GM19438 (cell line): ENCODE measurements around the gene BTG4.

Experiments
- ATAC-seq: cut with Tn5 transposase; IDR thresholded peaks from one replicate; pipeline ENCODE4 v1.9.1; 2021; ENCODE audit warnings: low read depth; ENCODE audit not compliant: unreplicated experiment

BTG4 gene

DNA sequence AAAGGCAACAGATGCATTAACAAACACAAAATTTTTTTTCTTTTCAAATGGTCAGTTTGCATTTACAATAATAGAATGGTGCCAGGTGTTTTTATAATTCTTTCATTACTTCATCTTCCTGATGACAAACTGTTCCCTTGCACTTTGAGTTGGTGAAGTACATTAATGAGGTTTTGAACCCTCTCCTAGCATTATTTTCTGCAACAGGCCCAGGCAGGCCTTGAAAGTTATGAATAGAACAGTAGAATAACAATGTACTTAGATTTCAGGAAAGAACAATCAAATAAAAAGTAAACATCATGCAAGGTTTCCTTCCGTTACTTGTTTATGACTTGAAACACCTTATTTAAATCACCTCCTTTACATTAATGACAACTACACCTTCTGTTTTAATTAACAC is 9.6 kb downstream of the BTG4 start:
- ATAC-seq, result no peak

DNA sequence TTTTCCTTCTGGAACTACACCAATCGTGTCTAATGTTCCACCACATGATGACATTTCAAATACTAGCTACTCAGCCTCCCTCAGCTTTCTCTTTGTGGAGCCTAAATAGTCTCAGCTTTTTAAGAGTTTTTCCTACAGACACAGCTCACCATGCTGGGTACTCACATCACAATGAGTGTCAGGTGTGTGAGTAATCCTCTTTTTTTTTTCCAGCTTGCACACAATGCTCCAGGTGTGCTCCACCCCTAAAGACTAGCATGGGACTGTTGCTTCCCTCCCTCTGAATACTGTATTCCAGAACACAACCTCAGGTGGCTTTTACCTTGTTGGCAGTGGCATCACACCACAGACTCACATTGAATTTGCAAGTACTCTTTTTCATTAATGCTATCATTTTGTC is 11.7 kb downstream of the BTG4 start:
- ATAC-seq, result no peak

DNA sequence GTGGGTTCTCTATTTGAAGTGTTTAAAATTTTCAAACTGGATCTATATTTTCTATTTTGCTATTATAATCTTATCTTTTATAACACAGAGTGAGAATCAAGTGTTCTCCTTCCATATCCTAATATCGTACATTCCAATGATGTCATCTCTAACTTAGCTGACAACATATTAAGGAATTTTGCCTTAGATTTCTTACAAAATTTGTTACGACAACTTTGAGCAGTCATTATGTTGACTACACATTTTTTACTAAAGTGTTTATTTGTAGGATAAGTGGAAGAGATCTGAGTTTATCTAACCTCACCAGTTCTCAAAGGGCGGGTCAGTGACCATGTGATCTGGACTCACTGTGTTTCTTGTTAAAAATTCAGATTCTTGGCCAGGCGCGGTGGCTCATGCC is 12.7 kb downstream of the BTG4 start:
- ATAC-seq, result no peak

DNA sequence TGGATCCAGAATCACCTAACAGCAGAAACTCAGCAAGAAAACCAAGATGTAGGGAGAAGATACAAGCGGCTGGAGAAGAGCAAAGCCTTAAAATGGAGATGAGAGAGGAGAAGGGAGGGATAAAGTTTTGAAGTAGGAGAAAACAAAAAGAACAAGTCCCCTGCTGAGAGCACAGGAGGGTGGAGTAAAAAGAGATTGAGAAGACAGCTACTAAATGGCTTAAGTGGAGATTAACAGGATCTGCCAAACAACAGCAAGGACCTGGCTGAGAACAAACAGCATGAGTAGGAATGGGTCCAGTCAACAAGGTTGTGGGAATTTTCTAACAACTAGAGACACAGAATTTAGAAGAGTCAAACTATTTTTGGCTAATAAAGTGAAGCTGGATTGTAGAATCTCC is 18.1 kb downstream of the BTG4 start:
- ATAC-seq, result no peak

DNA sequence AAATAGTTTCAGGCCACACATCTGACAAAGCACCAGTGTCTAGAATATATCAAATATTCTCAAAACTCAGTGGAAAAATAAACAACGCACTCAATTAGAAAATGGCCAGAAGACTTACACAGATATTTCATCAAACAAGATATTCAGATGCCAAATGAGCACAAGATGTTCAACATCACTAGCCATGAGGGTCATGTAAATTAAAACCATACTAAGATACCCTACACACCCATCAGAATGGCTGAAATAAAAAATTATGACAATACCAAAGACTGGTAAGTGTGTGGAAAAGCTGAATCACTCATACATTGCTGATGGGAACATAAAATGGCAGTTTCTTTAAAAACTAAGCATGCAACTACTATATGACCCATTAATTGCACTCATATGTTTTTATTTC is 21.7 kb downstream of the BTG4 start:
- ATAC-seq, result no peak

DNA sequence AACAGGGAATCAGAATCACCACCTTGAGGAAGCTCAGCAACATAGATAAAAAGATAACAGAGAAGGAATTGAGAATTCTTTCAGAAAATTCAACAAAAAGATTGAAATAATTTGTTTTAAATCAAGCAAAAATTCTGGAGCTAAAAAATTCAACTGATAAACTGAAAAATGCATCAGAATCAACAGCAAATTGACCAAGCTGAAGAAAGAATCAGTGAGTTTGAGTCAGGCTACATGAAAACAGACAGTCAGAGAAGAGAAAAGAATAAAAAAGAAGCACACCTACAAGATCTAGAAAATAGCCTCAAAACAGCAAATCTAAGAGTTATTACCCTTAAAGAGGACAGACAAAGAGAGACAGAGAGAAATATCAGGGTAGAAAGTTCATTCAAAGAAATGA is 28.8 kb downstream of the BTG4 start:
- ATAC-seq, result no peak

DNA sequence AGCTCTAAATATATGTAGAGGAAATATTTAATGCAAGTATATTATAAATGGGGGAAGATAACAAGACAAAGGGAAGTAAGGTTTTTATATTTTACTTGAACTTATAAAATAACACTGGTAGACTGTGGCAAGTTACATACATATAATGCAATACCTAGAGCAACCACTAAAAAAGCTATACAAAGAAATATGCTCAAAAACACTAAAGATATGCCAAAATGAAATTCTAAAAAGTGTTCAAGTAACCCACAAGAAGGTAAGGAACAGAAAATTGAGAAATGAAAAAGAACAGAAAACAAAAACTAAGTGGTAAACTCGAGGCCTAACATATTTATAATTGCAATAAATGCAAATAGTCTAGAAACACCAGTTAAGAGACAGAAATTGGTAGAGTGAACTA is 32.5 kb downstream of the BTG4 start:
- no peak for ATAC-seq

DNA sequence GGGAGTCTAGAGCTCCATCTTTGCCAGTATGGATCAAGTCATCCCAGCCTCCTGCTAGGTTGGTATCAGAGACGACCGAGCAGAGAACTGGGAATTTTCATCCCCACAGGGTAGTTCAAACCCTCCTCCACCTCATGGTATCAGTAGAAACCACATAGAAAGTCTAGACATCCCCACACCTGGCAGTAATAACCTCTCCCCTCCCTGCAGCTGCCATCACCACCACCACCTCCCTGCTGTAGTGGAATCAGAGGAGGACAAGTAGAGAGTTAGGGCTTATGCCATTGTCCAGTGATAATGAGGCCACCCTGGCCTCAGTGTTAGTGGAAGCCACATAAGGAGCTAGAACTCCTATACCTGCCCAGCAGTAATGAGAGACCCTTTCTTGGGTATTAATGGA is 34.3 kb downstream of the BTG4 start:
- ATAC-seq, result no peak

DNA sequence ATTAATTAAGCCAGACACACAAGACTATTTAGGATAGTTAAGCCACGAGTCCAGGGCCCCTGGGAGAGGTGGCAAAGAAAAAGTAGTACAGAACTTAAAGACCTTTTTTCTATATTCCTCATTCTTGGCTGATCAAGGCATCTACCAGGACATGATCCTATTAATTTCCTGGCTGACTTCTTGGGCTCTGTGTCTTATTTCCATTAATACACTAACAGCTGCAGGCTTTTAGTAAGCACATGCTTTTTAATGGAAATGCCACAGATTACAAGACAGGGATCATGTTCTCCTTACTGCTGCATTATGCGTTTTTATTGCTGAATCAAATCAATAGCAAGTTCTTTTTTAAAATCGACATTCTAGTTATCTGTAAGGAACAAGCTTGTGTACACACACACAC is 35.2 kb downstream of the BTG4 start:
- ATAC-seq, result no peak

DNA sequence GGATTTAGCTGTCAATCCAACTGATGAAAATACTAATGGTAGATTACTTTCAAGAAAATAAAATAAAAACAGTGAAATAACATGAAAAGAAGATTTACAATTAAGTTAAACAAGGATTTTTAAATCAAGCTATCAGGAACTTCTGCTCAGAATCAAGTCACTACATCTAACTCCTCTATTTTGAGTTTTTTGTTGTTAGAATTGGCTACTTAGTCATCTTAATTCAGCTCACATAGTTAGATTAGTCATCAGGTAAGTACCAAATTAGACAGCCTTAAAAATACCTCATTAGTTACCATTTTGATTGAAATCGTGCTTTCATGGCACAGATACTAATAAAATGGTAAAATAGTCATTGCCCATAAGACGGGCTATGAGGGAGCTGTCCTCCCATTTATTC is 35.8 kb downstream of the BTG4 start:
- ATAC-seq, result no peak

DNA sequence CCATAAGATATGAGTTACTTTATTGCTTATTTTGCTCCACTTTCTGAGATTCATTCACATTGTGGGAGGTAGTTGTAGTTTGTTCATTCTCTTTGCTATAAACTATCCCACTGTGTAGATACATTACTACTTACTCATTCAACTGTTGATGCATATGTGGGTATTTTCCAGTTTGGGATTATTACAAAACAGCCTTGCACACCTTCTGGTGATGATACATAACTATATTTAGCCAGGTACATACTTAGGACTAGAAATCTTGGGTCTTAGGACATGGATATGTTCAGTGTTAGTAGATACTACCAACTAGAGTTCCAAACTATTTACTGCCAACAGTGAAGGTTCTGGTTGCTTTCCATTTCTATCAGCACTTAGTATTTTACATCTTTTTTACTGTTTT is 37.8 kb downstream of the BTG4 start:
- no peak for ATAC-seq

DNA sequence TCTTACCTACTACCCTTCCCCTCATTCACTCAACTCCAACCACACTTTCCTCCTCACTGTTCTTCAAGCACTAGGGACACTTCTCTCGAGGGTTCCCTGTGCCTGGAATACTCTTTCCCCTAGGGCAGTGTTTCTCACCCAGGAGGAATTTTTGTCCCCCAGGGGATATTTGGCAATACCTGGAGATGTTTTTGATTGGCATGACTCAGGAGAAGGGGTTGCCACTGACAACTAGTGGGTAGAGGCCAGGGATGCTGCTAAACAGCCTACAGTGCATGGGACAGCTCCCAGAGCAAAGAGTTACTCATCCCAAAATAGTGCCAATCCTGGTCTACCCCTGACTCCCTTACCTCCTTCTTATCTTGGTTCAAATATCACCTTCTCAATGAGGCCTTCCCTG is 40.0 kb downstream of the BTG4 start:
- no peak for ATAC-seq

DNA sequence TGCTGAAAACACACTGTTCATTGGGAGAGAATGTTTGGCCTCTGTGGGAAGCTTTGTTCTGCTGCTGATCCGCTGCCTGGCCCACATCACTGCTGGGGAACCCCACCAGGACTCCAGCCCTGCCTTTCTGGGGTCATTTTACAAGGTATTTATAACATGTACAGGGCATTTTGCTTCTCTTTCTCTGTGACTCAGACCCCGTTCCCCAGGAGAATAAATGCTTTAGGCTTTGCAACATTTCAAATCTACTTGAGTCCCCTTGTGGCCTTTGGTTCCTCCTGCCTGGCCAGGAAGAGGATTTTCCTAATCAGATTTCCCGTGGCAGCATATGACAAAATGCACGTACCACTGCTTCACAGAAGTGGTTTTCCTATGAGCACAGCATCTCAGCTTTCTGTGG is 43.0 kb downstream of the BTG4 start:
- no peak for ATAC-seq

DNA sequence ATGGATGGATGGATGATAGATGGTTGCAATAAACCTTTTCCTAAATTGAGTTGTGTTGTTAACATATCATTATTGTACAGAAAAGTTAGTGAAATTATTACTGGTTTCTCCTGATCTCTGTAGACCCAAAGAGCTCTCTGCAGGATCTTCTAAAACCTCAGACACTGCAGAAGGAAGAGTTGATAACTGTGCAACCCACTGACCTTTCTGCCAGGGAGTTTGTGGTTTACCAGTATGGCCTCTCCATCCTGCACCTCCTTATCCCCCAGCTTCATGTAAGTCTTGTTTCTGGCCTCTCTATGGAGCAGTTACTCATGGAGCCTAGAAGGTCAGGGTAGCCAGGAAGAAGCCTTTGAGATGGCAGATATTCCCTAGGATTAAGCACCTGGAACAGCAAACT is 45.6 kb downstream of the BTG4 start:
- ATAC-seq, result no peak

DNA sequence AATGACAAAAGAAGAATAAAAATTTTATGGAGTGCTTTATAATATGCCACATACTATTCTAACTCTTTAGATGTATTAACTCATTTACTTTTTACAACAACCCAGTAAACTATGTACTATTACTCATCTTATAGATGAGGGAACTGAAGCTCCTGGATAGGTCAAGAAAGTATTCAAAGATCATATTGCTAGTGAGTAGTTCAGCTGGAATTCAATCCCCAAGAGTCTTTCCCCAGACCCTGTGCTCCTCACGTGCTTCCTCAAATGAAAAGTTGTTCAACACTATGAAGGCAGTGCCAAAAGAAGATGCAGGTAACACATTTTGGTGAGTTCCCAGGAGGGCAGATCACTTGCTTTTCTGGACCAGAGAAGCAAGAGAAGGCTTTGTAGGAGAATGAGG is 46.8 kb downstream of the BTG4 start:
- ATAC-seq, result no peak

DNA sequence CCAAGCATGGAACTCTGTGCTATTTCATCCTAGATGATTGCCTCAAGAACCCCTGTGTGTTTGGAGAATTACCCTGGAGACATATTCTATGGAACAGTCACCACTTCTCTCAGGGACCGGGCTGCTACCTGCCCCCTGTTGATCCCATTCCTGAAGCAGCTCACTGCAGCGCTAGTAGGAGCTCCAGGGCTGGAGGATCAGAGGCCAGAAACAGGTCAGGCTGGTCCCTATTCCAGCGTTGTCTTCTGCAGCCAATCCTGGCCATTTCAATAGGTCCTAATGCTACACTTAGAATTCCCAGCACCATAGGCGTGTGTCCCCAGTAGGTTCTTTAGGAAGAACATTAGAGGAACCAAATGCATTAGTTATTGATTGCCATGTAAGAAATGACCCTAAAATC is 48.9 kb downstream of the BTG4 start:
- no peak for ATAC-seq

DNA sequence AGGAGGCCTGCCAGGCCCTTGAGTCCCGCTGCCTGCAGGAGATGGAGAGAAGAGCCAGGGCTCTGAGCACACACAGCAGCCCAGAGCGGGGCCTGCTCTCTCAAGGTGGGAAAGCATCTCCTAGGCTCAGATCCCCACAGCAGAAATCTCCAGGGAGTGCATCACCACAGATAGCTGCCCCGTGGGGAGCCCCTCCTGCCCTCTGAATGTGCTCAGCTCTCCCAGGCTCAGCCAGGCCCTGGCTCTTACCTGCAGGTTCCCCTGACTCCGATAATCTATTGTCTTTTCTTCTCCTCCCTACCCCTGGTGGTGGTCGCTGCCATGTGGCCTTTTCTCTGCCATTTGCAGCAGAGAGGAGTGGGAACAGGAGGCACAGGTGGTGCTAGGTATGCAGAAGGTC is 49.9 kb downstream of the BTG4 start:
- ATAC-seq, result no peak

DNA sequence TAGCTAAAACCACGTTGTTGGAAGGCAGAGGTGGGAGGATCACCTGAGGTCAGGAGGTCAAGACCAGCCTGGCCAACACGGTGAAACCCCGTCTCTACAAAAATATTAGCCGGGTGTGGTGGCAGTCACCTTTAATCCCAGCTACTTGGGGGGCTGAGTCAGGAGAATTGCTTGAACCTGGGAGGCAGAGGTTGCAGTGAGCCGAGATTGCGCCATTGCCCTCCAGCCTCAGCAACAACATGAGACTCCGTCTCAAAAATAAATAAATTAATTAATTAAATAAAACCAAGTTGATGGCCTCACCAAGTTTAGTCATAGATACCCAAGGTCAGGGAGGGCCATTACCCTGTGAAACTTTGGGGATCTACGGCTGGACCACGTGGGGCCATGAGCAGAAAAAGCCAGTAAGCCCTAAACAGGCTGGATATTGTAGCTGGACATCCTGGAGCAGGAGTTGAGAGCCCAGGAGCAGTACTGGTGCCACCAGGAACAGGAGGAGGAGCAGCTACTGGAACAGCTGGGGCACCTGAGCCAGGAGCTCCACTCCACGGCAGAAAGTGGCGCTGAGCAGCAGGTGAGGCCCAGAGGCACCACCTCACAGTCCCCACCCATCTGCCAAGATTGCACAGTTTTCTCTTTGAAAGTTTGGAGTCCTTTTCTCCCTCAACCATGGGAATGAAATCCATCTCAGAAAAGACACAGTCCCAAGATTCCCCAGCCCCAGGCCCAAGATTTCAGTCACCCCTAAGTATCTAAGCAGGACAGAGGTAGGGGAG is 50.5 kb downstream of the BTG4 start:
- ATAC-seq, result no peak

DNA sequence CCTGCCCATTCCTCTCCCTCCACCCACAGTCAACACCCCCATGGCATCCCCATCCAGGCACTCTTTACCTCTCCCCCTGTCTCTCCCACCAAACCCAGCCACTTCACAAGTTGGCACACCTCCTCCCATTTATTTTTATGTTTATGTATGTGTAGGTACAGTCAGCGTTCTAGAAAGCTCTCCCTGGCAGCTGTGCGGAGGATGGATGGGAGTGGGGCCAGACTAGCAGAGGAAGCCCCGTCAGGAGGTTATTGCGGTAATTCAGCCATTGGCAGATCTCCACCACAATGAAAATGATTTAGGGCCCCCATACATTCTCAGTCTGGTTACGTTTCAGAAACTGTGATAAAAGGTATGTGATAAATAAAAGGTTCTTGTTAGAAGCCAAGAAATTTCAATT is 51.3 kb downstream of the BTG4 start:
- ATAC-seq, result no peak

DNA sequence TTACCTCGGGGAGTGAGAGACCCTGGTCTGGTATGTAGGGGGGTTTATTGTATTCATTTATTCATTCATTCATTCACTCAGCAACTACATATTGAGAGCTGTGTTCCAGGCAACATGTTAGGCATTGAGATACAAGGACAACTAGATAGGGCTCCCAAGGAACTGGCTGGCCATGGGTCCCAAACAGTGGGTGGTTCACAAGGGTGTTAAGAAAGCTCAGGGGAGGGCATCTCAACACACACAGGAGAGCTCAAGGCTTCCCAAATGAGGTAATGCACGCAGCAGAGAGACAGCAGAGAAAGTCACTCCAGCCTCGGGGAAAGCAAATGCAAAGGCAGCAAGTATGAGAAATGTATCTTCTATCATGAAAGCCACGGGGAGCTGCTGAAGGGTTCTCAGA is 51.8 kb downstream of the BTG4 start:
- no peak for ATAC-seq

DNA sequence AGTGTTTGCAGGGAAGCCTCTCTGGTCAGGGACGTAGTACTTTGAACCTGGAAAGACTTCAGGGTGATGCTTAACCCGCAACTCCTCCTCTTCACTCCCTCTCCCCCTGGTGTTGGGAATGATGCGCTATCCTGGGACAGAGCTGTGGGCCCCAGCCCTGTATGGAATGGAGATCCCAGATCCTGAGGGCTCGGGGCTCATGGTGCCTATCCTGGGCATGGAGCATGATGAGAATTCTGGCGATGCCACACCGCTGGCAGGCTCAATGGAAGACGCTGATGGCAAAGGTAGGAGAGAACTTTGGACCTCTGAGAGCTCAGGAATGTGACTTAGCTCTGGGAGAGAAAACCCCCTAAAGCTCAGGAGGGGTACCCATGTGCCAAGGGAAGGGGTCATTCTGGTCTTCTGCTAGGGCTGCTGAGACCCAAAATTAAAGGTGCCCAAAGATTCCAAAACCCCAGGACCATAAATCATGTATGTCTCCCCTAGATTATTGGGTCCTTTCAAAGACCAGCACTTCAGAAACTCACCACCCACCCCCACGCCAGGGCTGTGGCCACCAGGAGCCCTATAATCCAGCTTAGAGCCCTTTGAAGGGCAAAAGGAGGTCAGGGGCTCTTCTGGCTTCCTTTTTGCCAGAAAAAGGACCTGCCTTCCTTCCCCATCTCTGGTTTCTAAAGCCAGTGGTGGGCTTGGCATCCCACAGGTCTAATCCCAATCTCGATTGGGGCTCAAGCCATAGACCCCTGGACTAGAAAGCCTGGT is 52.5 kb downstream of the BTG4 start:
- ATAC-seq, result no peak

DNA sequence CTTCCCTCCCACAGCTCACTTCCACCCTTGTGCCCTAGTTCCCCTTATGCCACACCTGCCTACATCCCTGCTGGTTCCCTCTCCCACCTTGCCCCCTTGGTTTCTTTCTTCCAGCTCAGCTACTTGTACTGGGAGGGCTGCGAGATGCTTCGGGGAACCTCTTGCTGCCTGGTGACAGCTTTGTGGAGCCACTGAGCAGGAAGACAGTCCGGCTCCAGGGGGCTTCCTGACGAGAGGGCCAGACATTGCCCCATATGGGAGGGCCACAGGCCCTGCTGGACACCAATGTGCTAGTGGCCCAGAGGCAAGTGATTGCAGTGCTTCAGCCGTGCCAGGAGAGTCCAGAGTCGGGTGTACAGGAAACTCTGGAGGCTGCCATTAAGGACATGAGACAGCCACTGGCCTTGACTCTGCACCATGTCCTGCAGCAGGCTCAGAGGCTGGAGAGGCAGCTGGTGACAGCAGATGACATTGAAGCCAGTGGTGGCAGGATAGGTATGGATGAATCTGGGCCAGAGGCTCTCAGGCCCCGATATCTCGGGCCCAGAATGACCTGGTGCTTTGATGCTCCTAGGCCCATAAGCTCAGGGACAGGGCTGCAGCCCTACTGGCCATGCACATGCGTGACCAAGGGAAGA is 54.3 kb downstream of the BTG4 start:
- ATAC-seq, result no peak
